LNCAP (cell line): ENCODE measurements around the gene CAMTA1.

Experiments used
- CTCF ChIP-seq: fragments of 450-650 bp; IDR thresholded peaks from 2 replicates; pipeline ENCODE4 v1.5.1; 2017; ENCODE audit warnings: mild to moderate bottlenecking

The CAMTA1 gene

DNA sequence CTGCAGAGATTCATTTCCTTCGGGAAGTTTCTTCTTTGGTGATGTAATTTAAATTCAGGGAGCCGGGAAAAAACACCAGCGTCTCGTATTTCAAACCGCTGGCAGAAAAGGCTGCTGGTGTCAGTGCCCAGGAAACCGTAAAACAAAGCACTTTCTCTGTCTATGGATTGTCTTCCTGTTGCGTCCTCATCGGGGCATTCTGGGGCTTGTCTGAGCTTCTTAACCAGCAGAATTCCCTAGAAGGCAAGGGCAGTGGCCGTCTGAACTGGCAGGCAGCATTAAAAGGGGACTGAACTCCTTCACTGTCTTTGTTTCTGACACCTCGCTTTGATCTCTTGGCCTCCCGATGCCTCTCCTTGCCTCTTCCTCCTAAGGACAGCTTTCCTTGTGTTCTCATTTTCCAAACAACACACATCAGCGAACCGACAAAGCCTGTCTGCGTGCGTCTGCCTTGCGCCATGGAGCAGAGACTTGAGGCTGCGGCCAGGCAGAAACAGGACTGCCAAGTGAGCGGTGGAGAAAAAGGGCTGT lies 594.3 kb downstream of the CAMTA1 start:
- TF ChIP-seq CTCF = no peak

DNA sequence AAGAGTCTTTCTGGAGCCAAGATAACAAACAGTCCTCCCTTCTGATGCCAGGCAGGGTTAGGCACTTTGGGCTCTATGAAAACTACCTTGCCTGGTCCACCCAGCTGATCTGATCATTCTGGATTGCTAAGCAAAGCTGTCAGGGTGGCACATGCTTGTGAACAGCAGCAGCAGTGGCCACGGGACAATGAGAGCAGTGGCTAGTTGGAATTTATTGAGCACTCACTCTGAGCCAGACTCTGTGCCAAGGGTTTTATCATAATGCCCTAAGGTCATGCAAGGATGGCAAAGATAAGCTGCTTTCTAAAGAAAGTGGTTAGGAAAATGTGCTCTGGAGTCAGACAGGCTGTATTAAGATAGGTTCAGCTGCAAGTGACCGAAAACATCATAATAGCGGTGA lies 595.5 kb downstream of the CAMTA1 start:
- TF ChIP-seq CTCF = no peak

- no peak for TF ChIP-seq CTCF
These were observed 597.7 kb downstream of the CAMTA1 start for GRCh38 chr1:7382971-7383370.

- TF ChIP-seq CTCF = no peak
These were observed 598.6 kb downstream of the CAMTA1 start for GRCh38 chr1:7383671-7384520.

GRCh38 chr1:7384679-7385078 lies 599.4 kb downstream of the CAMTA1 start:
- TF ChIP-seq CTCF = no peak

DNA sequence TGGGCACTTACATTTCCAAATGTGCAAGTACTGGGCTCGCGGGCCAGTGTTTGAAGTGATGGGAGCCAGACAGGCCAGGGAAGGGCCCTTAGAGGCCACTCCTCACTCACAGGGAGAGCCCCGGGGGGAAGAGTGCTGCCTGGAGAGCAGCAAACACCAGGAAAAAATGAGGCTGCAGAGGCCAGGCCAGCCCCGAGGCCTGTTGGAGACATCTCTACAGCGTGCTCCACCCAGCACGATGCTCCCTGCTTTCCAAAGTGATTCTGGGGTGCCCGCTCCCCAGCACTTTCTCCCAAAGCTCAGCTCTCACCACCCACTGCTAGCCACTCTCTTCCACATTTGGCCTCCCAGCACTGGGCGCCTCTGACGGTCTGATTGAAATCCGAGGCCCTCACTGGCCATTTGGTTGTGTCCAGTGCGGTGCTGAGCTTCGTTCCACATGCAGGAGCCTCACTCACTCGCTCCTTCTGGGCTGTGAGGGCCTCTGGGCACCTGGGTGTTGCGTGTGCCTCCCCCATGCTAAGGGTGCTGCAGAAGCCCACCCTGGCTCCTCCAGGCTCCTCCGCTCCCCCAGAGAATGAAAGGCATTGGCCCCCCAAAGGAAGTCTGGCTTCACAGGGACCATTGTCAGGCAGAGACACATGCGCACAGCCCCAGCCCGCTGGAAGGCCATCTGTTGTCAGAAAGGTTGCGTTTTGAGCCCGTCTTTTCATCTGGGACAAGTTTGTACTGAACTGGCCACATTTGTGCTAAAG lies 600.4 kb downstream of the CAMTA1 start:
- TF ChIP-seq CTCF = no peak

GRCh38 chr1:7386226-7387052 lies 601.2 kb downstream of the CAMTA1 start:
- no peak for TF ChIP-seq CTCF
